Measurements from ENCODE around the gene RBM39.
"Not testable (repeated sequence)": the region's sequence is repeated elsewhere in the genome, so short reads cannot be mapped to it uniquely, and the experiment has no call there.

Gene RBM39

GRCh38 chr20:35757098-35757705 is 15.1 kb upstream of the RBM39 start:
- DNase-seq (ENCODE audit: insufficient read length, low spot score) (no peak), FAIRE-seq (no peak)

- FAIRE-seq (no peak), DNase-seq (ENCODE audit: insufficient read length, low spot score) (no peak)
These were observed 14.3 kb upstream of the RBM39 start for GRCh38 chr20:35756404-35756803.

GRCh38 chr20:35750611-35751010 is 8.6 kb upstream of the RBM39 start:
- DNase-seq (ENCODE audit: insufficient read length, low spot score) (no peak), FAIRE-seq (no peak)

GRCh38 chr20:35744492-35744841 is 2.4 kb upstream of the RBM39 start:
- not testable (repeated sequence) for DNase-seq (ENCODE audit: insufficient read length, low spot score); FAIRE-seq

- DNase-seq (ENCODE audit: insufficient read length, low spot score) (no peak), FAIRE-seq (peak; percentile 35)
These were observed 1.8 kb upstream of the RBM39 start for GRCh38 chr20:35743693-35744491.

GRCh38 chr20:35742741-35743523 is 872 bp upstream of the RBM39 start:
- FAIRE-seq, result peak; percentile 92
- DNase-seq (ENCODE audit: insufficient read length, low spot score), result no peak

GRCh38 chr20:35739294-35740163 is 2.5 kb downstream of the RBM39 start:
- DNase-seq (ENCODE audit: insufficient read length, low spot score), result no peak
- FAIRE-seq, result no peak

- FAIRE-seq, result no peak
These were observed 3.5 kb downstream of the RBM39 start for GRCh38 chr20:35738410-35739179.

GRCh38 chr20:35737865-35738333 is 4.2 kb downstream of the RBM39 start:
- DNase-seq (ENCODE audit: insufficient read length, low spot score), result no peak
- no peak for FAIRE-seq

More at GRCh38 chr20:35738410-35739179, 3.5 kb downstream of the RBM39 start:
- DNase-seq (ENCODE audit: insufficient read length, low spot score), result no peak

GRCh38 chr20:35735826-35736470 is 6.1 kb downstream of the RBM39 start:
- no peak for DNase-seq (ENCODE audit: insufficient read length, low spot score)
- FAIRE-seq, result no peak

- no peak for DNase-seq (ENCODE audit: insufficient read length, low spot score)
- FAIRE-seq, result no peak
These were observed 7.0 kb downstream of the RBM39 start for GRCh38 chr20:35734777-35735649.

GRCh38 chr20:35734374-35734773 is 7.7 kb downstream of the RBM39 start:
- DNase-seq (ENCODE audit: insufficient read length, low spot score) (no peak), FAIRE-seq (no peak)

- DNase-seq (ENCODE audit: insufficient read length, low spot score) (no peak), FAIRE-seq (no peak)
These were observed 9.4 kb downstream of the RBM39 start for GRCh38 chr20:35732644-35732982.

GRCh38 chr20:35731862-35732643 is 10.0 kb downstream of the RBM39 start:
- no peak for FAIRE-seq

GRCh38 chr20:35731469-35731788 is 10.6 kb downstream of the RBM39 start:
- DNase-seq (ENCODE audit: insufficient read length, low spot score) (no peak), FAIRE-seq (no peak)

More at GRCh38 chr20:35731862-35732643, 10.0 kb downstream of the RBM39 start:
- no peak for DNase-seq (ENCODE audit: insufficient read length, low spot score)

GRCh38 chr20:35730583-35731468 is 11.2 kb downstream of the RBM39 start:
- FAIRE-seq, result no peak

More at GRCh38 chr20:35730583-35731468, 11.2 kb downstream of the RBM39 start:
- no peak for DNase-seq (ENCODE audit: insufficient read length, low spot score)
